Stimulated activated naive B cell treated with anti-CD40 and anti-IgM and Interleukin-4, amounts not matched to agents 10 μg/mL and 1 μg/mL and 100 μg/mL, for 72 hours (primary cell): ENCODE data around the gene ALK.
"Not testable (repeated sequence)": the region's sequence is repeated elsewhere in the genome, so short reads cannot be mapped to it uniquely, and the experiment has no call there.

Experiments
- ATAC-seq, 2 donors: fragments of 150-1000 bp; cut with Tn5 transposase; replicated peaks; 2 replicates each; pipeline ENCODE4 v1.10.0; 2021; ENCODE audit warnings: moderate library complexity in 1 of 2
- DNase-seq: peaks from one replicate; pipeline ENCODE4 v3.0.0; 2021
- H3K27ac Mint-ChIP-seq: one replicate; pipeline ENCODE4 v1.8.0; 2022; ENCODE audit warnings: mild to moderate bottlenecking, mixed read lengths
- H3K27me3 Mint-ChIP-seq, 2 donors: one replicate each; pipeline ENCODE4 v1.8.0; 2022; ENCODE audit warnings: mixed read lengths in 2 of 2
- H3K36me3 Mint-ChIP-seq, 2 donors: one replicate each; pipeline ENCODE4 v1.8.0; 2022; ENCODE audit warnings: mixed read lengths in 2 of 2, mild to moderate bottlenecking in 1 of 2
- H3K4me1 Mint-ChIP-seq, 2 donors: one replicate each; pipeline ENCODE4 v1.8.0; 2022; ENCODE audit warnings: mixed read lengths in 2 of 2, mild to moderate bottlenecking in 1 of 2
- H3K4me3 Mint-ChIP-seq, 2 donors: one replicate each; pipeline ENCODE4 v1.8.0; 2022; ENCODE audit warnings: mild to moderate bottlenecking in 2 of 2, mixed read lengths in 2 of 2, moderate library complexity in 1 of 2
- H3K9me3 Mint-ChIP-seq, 2 donors: one replicate each; pipeline ENCODE4 v1.8.0; 2022; ENCODE audit warnings: mixed read lengths in 2 of 2, mild to moderate bottlenecking in 1 of 2

The ALK gene

GRCh38 chr2:29760008-29760407 lies 161.4 kb downstream of the ALK start:
- Mint-ChIP-seq H3K4me1 (no peaks in the 10 kb centered on the region), H3K4me3 (no peak overlapping the region), H3K27me3 (no peaks in the 10 kb centered on the region), H3K36me3 (no peaks in the 10 kb centered on the region), H3K27ac (no peak overlapping the region), H3K9me3 (no peaks in the 10 kb centered on the region)
- no peak for DNase-seq
- ATAC-seq: no peak

GRCh38 chr2:29759360-29759759 lies 162.0 kb downstream of the ALK start:
- Mint-ChIP-seq H3K4me1 (no peaks in the 10 kb centered on the region), H3K36me3 (no peaks in the 10 kb centered on the region), H3K9me3 (no peaks in the 10 kb centered on the region), H3K27ac (no peak overlapping the region), H3K4me3 (no peak overlapping the region), H3K27me3 (no peaks in the 10 kb centered on the region)
- ATAC-seq (no peak), DNase-seq (no peak)

GRCh38 chr2:29755829-29756228 lies 165.6 kb downstream of the ALK start:
- Mint-ChIP-seq H3K4me3 (no peak overlapping the region), H3K4me1 (no peaks in the 10 kb centered on the region), H3K9me3 (no peaks in the 10 kb centered on the region), H3K27ac (no peak overlapping the region), H3K27me3 (no peaks in the 10 kb centered on the region), H3K36me3 (no peaks in the 10 kb centered on the region)
- no peak for ATAC-seq
- DNase-seq: no peak

GRCh38 chr2:29755233-29755632 lies 166.2 kb downstream of the ALK start:
- no peak for ATAC-seq
- Mint-ChIP-seq H3K9me3 (no peaks in the 10 kb centered on the region), H3K36me3 (no peaks in the 10 kb centered on the region)

GRCh38 chr2:29753671-29754444 lies 167.5 kb downstream of the ALK start:
- ATAC-seq (no peak), DNase-seq (no peak)
- no peaks in the 10 kb centered on the region for H3K9me3 Mint-ChIP-seq
- H3K4me3 Mint-ChIP-seq: no peak overlapping the region
- no peaks in the 10 kb centered on the region for H3K36me3 Mint-ChIP-seq
- no peaks in the 10 kb centered on the region for H3K4me1 Mint-ChIP-seq
- no peak overlapping the region for H3K27ac Mint-ChIP-seq
- no peaks in the 10 kb centered on the region for H3K27me3 Mint-ChIP-seq

More at GRCh38 chr2:29755233-29755632, 166.2 kb downstream of the ALK start:
- H3K27ac Mint-ChIP-seq: no peak overlapping the region
- H3K27me3 Mint-ChIP-seq: no peaks in the 10 kb centered on the region
- no peak overlapping the region for H3K4me3 Mint-ChIP-seq
- no peak for DNase-seq
- no peaks in the 10 kb centered on the region for H3K4me1 Mint-ChIP-seq

GRCh38 chr2:29751390-29751789 lies 170.0 kb downstream of the ALK start:
- peaks cover 4 to 9% of the 10 kb centered on the region in 2 donors for H3K27me3 Mint-ChIP-seq
- ATAC-seq (peak in 1 of 2 donors; percentile 33), DNase-seq (no peak)
- no peak overlapping the region for H3K27ac Mint-ChIP-seq
- H3K9me3 Mint-ChIP-seq: no peaks in the 10 kb centered on the region
- H3K4me3 Mint-ChIP-seq: no peak overlapping the region
- no peaks in the 10 kb centered on the region for H3K36me3 Mint-ChIP-seq
- peaks cover 0 to 2% of the 10 kb centered on the region in 2 donors for H3K4me1 Mint-ChIP-seq

- not testable (repeated sequence) for ATAC-seq, H3K27me3 Mint-ChIP-seq, DNase-seq, H3K27ac Mint-ChIP-seq, H3K4me3 Mint-ChIP-seq, H3K9me3 Mint-ChIP-seq, H3K4me1 Mint-ChIP-seq, H3K36me3 Mint-ChIP-seq
Observed at GRCh38 chr2:29750463-29750862, 170.9 kb downstream of the ALK start.

- DNase-seq: no peak
- Mint-ChIP-seq H3K36me3 (no peaks in the 10 kb centered on the region), H3K9me3 (no peaks in the 10 kb centered on the region), H3K4me3 (no peak overlapping the region), H3K27ac (no peak overlapping the region), H3K4me1 (peaks cover 0 to 2% of the 10 kb centered on the region in 2 donors), H3K27me3 (peaks cover 4 to 9% of the 10 kb centered on the region in 2 donors)
- ATAC-seq: no peak
Observed at GRCh38 chr2:29749843-29750242, 171.5 kb downstream of the ALK start.

- Mint-ChIP-seq H3K36me3 (no peaks in the 10 kb centered on the region), H3K9me3 (no peaks in the 10 kb centered on the region), H3K4me1 (peaks cover 0 to 2% of the 10 kb centered on the region in 2 donors), H3K27ac (no peak overlapping the region), H3K4me3 (no peak overlapping the region), H3K27me3 (peaks cover 4 to 9% of the 10 kb centered on the region in 2 donors)
- DNase-seq: no peak
- ATAC-seq: peak; percentile 38 to 49
Observed at GRCh38 chr2:29749041-29749440, 172.3 kb downstream of the ALK start.

- Mint-ChIP-seq H3K9me3 (no peaks in the 10 kb centered on the region), H3K27ac (no peak overlapping the region), H3K4me3 (no peak overlapping the region), H3K36me3 (no peaks in the 10 kb centered on the region), H3K4me1 (peaks cover 0 to 2% of the 10 kb centered on the region in 2 donors), H3K27me3 (peaks cover 4 to 9% of the 10 kb centered on the region in 2 donors)
- ATAC-seq (peak; percentile 56 to 75), DNase-seq (peak; percentile 4)
Observed at GRCh38 chr2:29747786-29748470, 173.5 kb downstream of the ALK start.

GRCh38 chr2:29744976-29745375 lies 176.4 kb downstream of the ALK start:
- Mint-ChIP-seq H3K36me3 (no peaks in the 10 kb centered on the region), H3K4me1 (peaks cover 0 to 2% of the 10 kb centered on the region in 2 donors)
- no peak for ATAC-seq

GRCh38 chr2:29743516-29743915 lies 177.9 kb downstream of the ALK start:
- DNase-seq (no peak), ATAC-seq (no peak)
- H3K27ac Mint-ChIP-seq: no peak overlapping the region
- peaks cover 4 to 9% of the 10 kb centered on the region in 2 donors for H3K27me3 Mint-ChIP-seq
- no peaks in the 10 kb centered on the region for H3K36me3 Mint-ChIP-seq
- no peaks in the 10 kb centered on the region for H3K9me3 Mint-ChIP-seq
- no peak overlapping the region for H3K4me3 Mint-ChIP-seq
- peaks cover 0 to 2% of the 10 kb centered on the region in 2 donors for H3K4me1 Mint-ChIP-seq

More at GRCh38 chr2:29744976-29745375, 176.4 kb downstream of the ALK start:
- Mint-ChIP-seq H3K27ac (no peak overlapping the region), H3K27me3 (peaks cover 4 to 9% of the 10 kb centered on the region in 2 donors), H3K9me3 (no peaks in the 10 kb centered on the region), H3K4me3 (no peak overlapping the region)
- DNase-seq: no peak

- DNase-seq (no peak), ATAC-seq (no peak)
- Mint-ChIP-seq H3K27ac (no peak overlapping the region), H3K4me1 (no peaks in the 10 kb centered on the region), H3K36me3 (no peaks in the 10 kb centered on the region), H3K9me3 (no peaks in the 10 kb centered on the region), H3K4me3 (no peak overlapping the region), H3K27me3 (peaks cover 2 to 8% of the 10 kb centered on the region in 2 donors)
Observed at GRCh38 chr2:29742656-29743055, 178.7 kb downstream of the ALK start.

GRCh38 chr2:29741132-29741531 lies 180.3 kb downstream of the ALK start:
- Mint-ChIP-seq H3K27me3 (peaks cover 0 to 4% of the 10 kb centered on the region in 2 donors), H3K36me3 (no peaks in the 10 kb centered on the region), H3K4me3 (no peak overlapping the region), H3K27ac (no peak overlapping the region), H3K9me3 (no peaks in the 10 kb centered on the region), H3K4me1 (no peaks in the 10 kb centered on the region)
- no peak for DNase-seq
- no peak for ATAC-seq

- Mint-ChIP-seq H3K27ac (no peak overlapping the region), H3K4me3 (no peak overlapping the region), H3K9me3 (no peaks in the 10 kb centered on the region), H3K36me3 (no peaks in the 10 kb centered on the region), H3K4me1 (no peaks in the 10 kb centered on the region), H3K27me3 (peaks cover 4 to 6% of the 10 kb centered on the region in 2 donors)
- no peak for DNase-seq
- no peak for ATAC-seq
Observed at GRCh38 chr2:29733965-29734364, 187.4 kb downstream of the ALK start.
